SU-DHL-6 (cell line): ENCODE measurements around the gene ADAM12.

Experiments
- H2AFZ ChIP-seq: fragments of 200-600 bp; sonication (generic); 2 replicates; pipeline ENCODE4 v1.6.1; 2014; ENCODE audit warnings: low read depth, mild to moderate bottlenecking, moderate library complexity, mixed read lengths, antibody characterized with exemption, low read length; ENCODE audit not compliant: severe bottlenecking
- H3F3A ChIP-seq: fragments of 200-600 bp; shearing (Covaris generic); 2 replicates; pipeline ENCODE4 v1.6.0; 2016; ENCODE audit warnings: antibody characterized with exemption, mild to moderate bottlenecking; ENCODE audit not compliant: insufficient read depth
- H3K27ac ChIP-seq: fragments of 200-600 bp; sonication (generic); 2 replicates; pipeline ENCODE4 v1.5.1; 2016; ENCODE audit warnings: low read depth, mild to moderate bottlenecking, low read length, moderate library complexity, mixed read lengths
- H3K27me3 ChIP-seq: fragments of 200-600 bp; sonication (generic), shearing (Covaris generic); 2 replicates; pipeline ENCODE4 v1.6.0; 2014; ENCODE audit warnings: mild to moderate bottlenecking, low read length
- H3K36me3 ChIP-seq: fragments of 200-600 bp; sonication (generic); 2 replicates; pipeline ENCODE4 v1.6.1; 2014; ENCODE audit warnings: mild to moderate bottlenecking, low read length, mixed read lengths
- H3K4me2 ChIP-seq: fragments of 300-600, 200-600 bp; shearing (Covaris generic), sonication (generic); 2 replicates; pipeline ENCODE4 v1.6.0; 2014; ENCODE audit warnings: low read length, low read depth, mild to moderate bottlenecking; ENCODE audit not compliant: poor library complexity, severe bottlenecking
- H3K4me3 ChIP-seq: fragments of 200-600 bp; sonication (generic); 2 replicates; pipeline ENCODE4 v1.5.1; 2014; ENCODE audit warnings: antibody characterized with exemption, low read length, mild to moderate bottlenecking, mixed read lengths; ENCODE audit not compliant: insufficient read depth, poor library complexity, severe bottlenecking
- H3K79me2 ChIP-seq: fragments of 200-600 bp; sonication (generic); 2 replicates; pipeline ENCODE4 v1.6.1; 2014; ENCODE audit warnings: mild to moderate bottlenecking, low read length, moderate library complexity; ENCODE audit not compliant: insufficient read depth
- H3K9ac ChIP-seq: fragments of 200-600 bp; sonication (generic); 2 replicates; pipeline ENCODE4 v1.7.0; 2014; ENCODE audit warnings: mild to moderate bottlenecking, low read length
- H3K9me2 ChIP-seq: fragments of 200-600 bp; sonication (generic); replicated peaks from 2 replicates; pipeline ENCODE4 v1.6.1; 2014; ENCODE audit warnings: low read length; ENCODE audit not compliant: insufficient read depth
- H3K9me3 ChIP-seq: fragments of 200-600 bp; sonication (generic); 2 replicates; pipeline ENCODE4 v1.6.1; 2014; ENCODE audit warnings: low read length, mixed read lengths; ENCODE audit not compliant: insufficient read depth
- H4K20me1 ChIP-seq: fragments of 200-600 bp; sonication (generic); 2 replicates; pipeline ENCODE4 v1.6.1; 2014; ENCODE audit warnings: low read depth, mild to moderate bottlenecking, antibody characterized with exemption, low read length, moderate library complexity, mixed read lengths
- EZH2phosphoT487 ChIP-seq: fragments of 200-600 bp; sonication (generic), shearing (Covaris generic); conservative IDR thresholded peaks from 2 replicates; pipeline ENCODE4 v1.6.1; 2018; ENCODE audit warnings: mild to moderate bottlenecking, antibody characterized with exemption, low read length, moderate library complexity, mixed read lengths
- TF ChIP-seq, protein P1 (sequence below): fragments of 200-600 bp; sonication (generic); IDR thresholded peaks from one replicate; pipeline ENCODE4 v1.5.1; 2017; ENCODE audit warnings: antibody characterized with exemption, mild to moderate bottlenecking, low read length, moderate library complexity; ENCODE audit not compliant: insufficient read depth, poor library complexity, severe bottlenecking

Gene ADAM12

DNA sequence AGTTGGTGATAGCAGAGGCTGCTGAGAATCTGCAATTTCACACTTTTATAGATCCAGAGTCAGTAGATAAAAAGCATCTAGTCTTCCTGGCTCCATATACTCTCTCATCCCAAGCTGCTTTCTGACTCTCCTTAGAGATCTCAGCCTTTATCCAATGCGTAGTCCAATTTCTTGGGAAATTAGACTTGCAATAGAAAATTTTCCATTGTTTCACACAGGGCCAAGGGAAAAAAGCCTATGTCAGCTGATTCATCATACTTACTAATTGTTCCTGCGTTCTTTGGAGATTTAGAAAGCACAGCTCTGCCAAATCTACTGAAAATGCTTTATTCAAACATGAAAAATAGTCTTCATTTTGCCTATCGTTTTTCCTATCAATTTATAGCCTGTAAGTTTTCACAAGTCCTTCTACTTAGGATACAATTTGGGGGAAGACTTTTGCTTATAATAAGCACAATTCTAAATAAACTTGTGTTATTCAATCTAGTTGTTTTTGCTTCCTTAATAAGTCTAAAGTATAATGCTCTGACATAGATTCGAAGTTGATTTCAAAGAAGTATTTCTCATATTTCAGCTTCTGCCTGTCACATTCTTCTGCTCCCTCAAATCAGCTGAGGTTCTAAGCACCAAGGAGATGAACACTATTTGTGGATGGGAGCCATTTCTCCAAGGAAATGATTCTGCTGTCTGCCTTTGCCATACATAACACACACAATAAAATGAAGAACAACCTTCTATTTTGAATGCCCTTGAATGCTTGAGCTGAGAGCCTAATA lies 165.4 kb downstream of the ADAM12 start:
- no peaks in the 10 kb centered on the region for H4K20me1 ChIP-seq
- H3K79me2 ChIP-seq, result no peaks in the 10 kb centered on the region

DNA sequence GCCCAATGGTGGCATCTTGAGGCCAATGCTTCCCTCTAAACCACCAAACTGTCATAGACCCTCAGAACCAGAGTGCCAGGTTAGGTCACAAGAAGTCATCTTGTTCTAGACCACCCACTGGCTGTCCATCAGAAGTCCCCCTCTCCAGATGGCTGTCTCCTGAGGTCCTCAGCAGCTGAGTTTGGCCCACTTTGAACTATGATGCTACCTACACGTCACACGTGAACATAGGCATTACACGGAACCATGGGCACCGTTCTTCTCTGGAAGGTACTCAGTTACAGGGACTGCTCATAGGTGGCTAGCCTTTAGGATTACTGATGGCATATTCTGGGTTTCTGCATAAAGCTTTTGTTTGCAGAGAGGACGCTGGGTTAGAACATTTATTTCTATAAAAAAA lies 166.4 kb downstream of the ADAM12 start:
- Histone ChIP-seq H3K4me2 (no peak overlapping the region), H3K9me3 (no peaks in the 10 kb centered on the region), H3K79me2 (no peaks in the 10 kb centered on the region), H3K9me2 (no peaks in the 10 kb centered on the region), H3F3A (no peaks in the 10 kb centered on the region), H3K27me3 (no peaks in the 10 kb centered on the region), H3K36me3 (no peaks in the 10 kb centered on the region), H2AFZ (no peak overlapping the region), H3K4me3 (no peak overlapping the region), H4K20me1 (no peaks in the 10 kb centered on the region), H3K27ac (no peak overlapping the region), H3K9ac (no peak overlapping the region)
- TF ChIP-seq, protein P1, sequence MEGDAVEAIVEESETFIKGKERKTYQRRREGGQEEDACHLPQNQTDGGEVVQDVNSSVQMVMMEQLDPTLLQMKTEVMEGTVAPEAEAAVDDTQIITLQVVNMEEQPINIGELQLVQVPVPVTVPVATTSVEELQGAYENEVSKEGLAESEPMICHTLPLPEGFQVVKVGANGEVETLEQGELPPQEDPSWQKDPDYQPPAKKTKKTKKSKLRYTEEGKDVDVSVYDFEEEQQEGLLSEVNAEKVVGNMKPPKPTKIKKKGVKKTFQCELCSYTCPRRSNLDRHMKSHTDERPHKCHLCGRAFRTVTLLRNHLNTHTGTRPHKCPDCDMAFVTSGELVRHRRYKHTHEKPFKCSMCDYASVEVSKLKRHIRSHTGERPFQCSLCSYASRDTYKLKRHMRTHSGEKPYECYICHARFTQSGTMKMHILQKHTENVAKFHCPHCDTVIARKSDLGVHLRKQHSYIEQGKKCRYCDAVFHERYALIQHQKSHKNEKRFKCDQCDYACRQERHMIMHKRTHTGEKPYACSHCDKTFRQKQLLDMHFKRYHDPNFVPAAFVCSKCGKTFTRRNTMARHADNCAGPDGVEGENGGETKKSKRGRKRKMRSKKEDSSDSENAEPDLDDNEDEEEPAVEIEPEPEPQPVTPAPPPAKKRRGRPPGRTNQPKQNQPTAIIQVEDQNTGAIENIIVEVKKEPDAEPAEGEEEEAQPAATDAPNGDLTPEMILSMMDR, result no peak
- no peak for TF ChIP-seq EZH2phosphoT487

More for the DNA sequence above, 165.4 kb downstream of the ADAM12 start:
- Histone ChIP-seq H3K4me2 (no peak overlapping the region), H3K4me3 (no peak overlapping the region), H3K9me3 (no peaks in the 10 kb centered on the region), H3K36me3 (no peaks in the 10 kb centered on the region), H3K27ac (no peak overlapping the region), H3F3A (no peaks in the 10 kb centered on the region), H3K9ac (no peak overlapping the region), H3K9me2 (no peaks in the 10 kb centered on the region), H3K27me3 (no peaks in the 10 kb centered on the region), H2AFZ (no peak overlapping the region)
- TF ChIP-seq, protein P1, result no peak
- no peak for TF ChIP-seq EZH2phosphoT487

DNA sequence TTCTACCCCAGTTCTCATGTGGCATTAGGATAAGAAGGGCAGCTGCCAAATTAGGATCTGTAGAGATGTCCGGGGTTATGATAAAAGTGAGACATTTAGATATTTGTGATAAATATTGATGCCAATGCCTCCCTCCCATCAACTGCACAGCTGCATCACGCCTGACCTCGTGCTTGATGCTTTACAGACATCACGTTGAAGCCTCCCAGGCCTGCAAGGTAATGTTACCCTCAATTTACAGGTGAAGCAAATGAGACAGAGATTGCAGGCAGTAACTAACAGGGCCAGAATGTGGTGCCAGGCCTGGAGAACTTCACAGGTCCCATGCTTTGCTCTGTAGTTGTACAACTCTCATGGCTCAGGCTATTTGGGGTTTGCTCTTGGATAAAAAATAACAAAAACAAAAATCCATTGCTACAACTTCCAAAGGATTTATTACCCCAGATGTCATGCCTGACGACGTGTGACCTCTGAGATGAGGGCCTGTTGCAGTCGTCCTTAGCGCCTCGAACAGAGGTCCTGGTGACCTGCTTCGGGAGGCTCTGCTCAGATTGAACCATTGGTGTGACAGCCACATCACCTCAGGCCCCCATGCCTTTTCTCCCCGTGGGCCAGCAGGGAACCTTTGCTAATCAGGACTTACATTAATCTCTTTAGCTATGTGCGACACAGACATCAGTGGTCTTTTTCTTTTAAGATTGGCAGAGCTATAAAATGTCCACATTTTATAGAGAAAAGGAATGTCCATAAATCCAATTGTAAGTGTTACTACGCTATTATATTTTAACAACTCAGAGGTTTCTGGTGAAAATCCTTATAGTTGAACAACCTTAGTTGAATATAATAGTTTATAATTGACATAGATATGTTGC lies 169.3 kb downstream of the ADAM12 start:
- no peak overlapping the region for H3K27ac ChIP-seq
- H3K27me3 ChIP-seq, result no peaks in the 10 kb centered on the region
- no peaks in the 10 kb centered on the region for H3F3A ChIP-seq
- H3K79me2 ChIP-seq, result no peaks in the 10 kb centered on the region
- H4K20me1 ChIP-seq, result no peaks in the 10 kb centered on the region
- no peaks in the 10 kb centered on the region for H3K9me3 ChIP-seq
- H3K4me3 ChIP-seq, result no peak overlapping the region
- TF ChIP-seq, protein P1, result no peak
- no peak for TF ChIP-seq EZH2phosphoT487
- no peak overlapping the region for H3K4me2 ChIP-seq
- no peak overlapping the region for H3K9ac ChIP-seq
- no peaks in the 10 kb centered on the region for H3K36me3 ChIP-seq
- H3K9me2 ChIP-seq, result no peaks in the 10 kb centered on the region
- H2AFZ ChIP-seq, result no peak overlapping the region
